Measurements from ENCODE around the gene CERCAM.
A peak's percentile ranks its signal among the peaks of the same experiment; 100 is the strongest.

Gene CERCAM

GRCh38 chr9:128431207-128431606 is 10.6 kb downstream of the CERCAM start:
- no peaks in the 10 kb centered on the region for H3K9me3 ChIP-seq (ENCODE audit: insufficient read depth, low read length)
- H3K9ac ChIP-seq (ENCODE audit: low read length): no peak overlapping the region
- H3K27ac ChIP-seq (ENCODE audit: low read depth, low read length): no peak overlapping the region
- no peaks in the 10 kb centered on the region for H3K79me2 ChIP-seq (ENCODE audit: insufficient read depth, low read length)
- no peaks in the 10 kb centered on the region for H4K20me1 ChIP-seq (ENCODE audit: low read depth, low read length)
- H3K4me2 ChIP-seq (ENCODE audit: low read depth, low read length, poor library complexity, severe bottlenecking): no peak overlapping the region
- no peak overlapping the region for H2AFZ ChIP-seq (ENCODE audit: low read depth, low read length, severe bottlenecking)
- no peaks in the 10 kb centered on the region for H3K9me2 ChIP-seq (replicated peaks; ENCODE audit: insufficient read depth, low read length)
- H3K36me3 ChIP-seq (ENCODE audit: low read length): no peaks in the 10 kb centered on the region
- no peak for TF ChIP-seq EZH2phosphoT487 (conservative IDR thresholded peaks at IDR 0.05; ENCODE audit: low read length)
- no peaks in the 10 kb centered on the region for H3F3A ChIP-seq (ENCODE audit: insufficient read depth)
- no peak overlapping the region for H3K4me3 ChIP-seq (ENCODE audit: insufficient read depth, low read length, poor library complexity, severe bottlenecking)
- no peaks in the 10 kb centered on the region for H3K27me3 ChIP-seq (ENCODE audit: low read length)

DNA sequence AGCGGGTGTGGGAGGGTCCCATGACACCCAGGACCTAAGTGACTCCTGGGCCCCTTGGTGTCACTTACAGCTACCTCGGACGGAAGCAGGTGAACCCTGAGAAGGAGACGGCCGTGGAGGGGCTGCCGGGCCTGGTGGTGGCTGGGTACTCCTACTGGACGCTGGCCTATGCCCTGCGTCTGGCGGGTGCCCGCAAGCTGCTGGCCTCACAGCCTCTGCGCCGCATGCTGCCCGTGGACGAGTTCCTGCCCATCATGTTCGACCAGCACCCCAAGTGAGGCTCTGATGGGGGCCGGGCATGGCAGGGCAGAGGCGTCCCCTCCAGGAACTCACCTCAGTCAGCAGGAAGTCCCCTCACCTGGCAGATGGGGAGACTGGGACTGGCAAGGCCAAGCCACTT is 13.7 kb downstream of the CERCAM start:
- H2AFZ ChIP-seq (ENCODE audit: low read depth, low read length, severe bottlenecking): no peak overlapping the region
- H4K20me1 ChIP-seq (ENCODE audit: low read depth, low read length): no peaks in the 10 kb centered on the region
- no peaks in the 10 kb centered on the region for H3F3A ChIP-seq (ENCODE audit: insufficient read depth)
- H3K27me3 ChIP-seq (ENCODE audit: low read length): no peaks in the 10 kb centered on the region
- no peak for TF ChIP-seq EZH2phosphoT487 (conservative IDR thresholded peaks at IDR 0.05; ENCODE audit: low read length)
- TF ChIP-seq, protein P1, sequence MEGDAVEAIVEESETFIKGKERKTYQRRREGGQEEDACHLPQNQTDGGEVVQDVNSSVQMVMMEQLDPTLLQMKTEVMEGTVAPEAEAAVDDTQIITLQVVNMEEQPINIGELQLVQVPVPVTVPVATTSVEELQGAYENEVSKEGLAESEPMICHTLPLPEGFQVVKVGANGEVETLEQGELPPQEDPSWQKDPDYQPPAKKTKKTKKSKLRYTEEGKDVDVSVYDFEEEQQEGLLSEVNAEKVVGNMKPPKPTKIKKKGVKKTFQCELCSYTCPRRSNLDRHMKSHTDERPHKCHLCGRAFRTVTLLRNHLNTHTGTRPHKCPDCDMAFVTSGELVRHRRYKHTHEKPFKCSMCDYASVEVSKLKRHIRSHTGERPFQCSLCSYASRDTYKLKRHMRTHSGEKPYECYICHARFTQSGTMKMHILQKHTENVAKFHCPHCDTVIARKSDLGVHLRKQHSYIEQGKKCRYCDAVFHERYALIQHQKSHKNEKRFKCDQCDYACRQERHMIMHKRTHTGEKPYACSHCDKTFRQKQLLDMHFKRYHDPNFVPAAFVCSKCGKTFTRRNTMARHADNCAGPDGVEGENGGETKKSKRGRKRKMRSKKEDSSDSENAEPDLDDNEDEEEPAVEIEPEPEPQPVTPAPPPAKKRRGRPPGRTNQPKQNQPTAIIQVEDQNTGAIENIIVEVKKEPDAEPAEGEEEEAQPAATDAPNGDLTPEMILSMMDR (IDR thresholded peaks at IDR 0.05; ENCODE audit: insufficient read depth, low read length, poor library complexity, severe bottlenecking): no peak
- no peaks in the 10 kb centered on the region for H3K36me3 ChIP-seq (ENCODE audit: low read length)
- no peaks in the 10 kb centered on the region for H3K9me2 ChIP-seq (replicated peaks; ENCODE audit: insufficient read depth, low read length)
- H3K9ac ChIP-seq (ENCODE audit: low read length): no peak overlapping the region
- no peak overlapping the region for H3K27ac ChIP-seq (ENCODE audit: low read depth, low read length)
- H3K4me3 ChIP-seq (ENCODE audit: insufficient read depth, low read length, poor library complexity, severe bottlenecking): no peak overlapping the region
- no peak overlapping the region for H3K4me2 ChIP-seq (ENCODE audit: low read depth, low read length, poor library complexity, severe bottlenecking)
- H3K79me2 ChIP-seq (ENCODE audit: insufficient read depth, low read length): no peaks in the 10 kb centered on the region
- no peaks in the 10 kb centered on the region for H3K9me3 ChIP-seq (ENCODE audit: insufficient read depth, low read length)

GRCh38 chr9:128435611-128436010 is 15.0 kb downstream of the CERCAM start:
- H3K9ac ChIP-seq (ENCODE audit: low read length): no peak overlapping the region
- H3K79me2 ChIP-seq (ENCODE audit: insufficient read depth, low read length): no peaks in the 10 kb centered on the region
- H3K9me2 ChIP-seq (replicated peaks; ENCODE audit: insufficient read depth, low read length): no peaks in the 10 kb centered on the region
- H3K27ac ChIP-seq (ENCODE audit: low read depth, low read length): no peak overlapping the region
- no peaks in the 10 kb centered on the region for H3F3A ChIP-seq (ENCODE audit: insufficient read depth)
- no peaks in the 10 kb centered on the region for H4K20me1 ChIP-seq (ENCODE audit: low read depth, low read length)
- H3K4me2 ChIP-seq (ENCODE audit: low read depth, low read length, poor library complexity, severe bottlenecking): no peak overlapping the region
- no peak overlapping the region for H2AFZ ChIP-seq (ENCODE audit: low read depth, low read length, severe bottlenecking)
- H3K27me3 ChIP-seq (ENCODE audit: low read length): no peaks in the 10 kb centered on the region
- no peaks in the 10 kb centered on the region for H3K9me3 ChIP-seq (ENCODE audit: insufficient read depth, low read length)
- H3K36me3 ChIP-seq (ENCODE audit: low read length): no peaks in the 10 kb centered on the region
- no peak for TF ChIP-seq EZH2phosphoT487 (conservative IDR thresholded peaks at IDR 0.05; ENCODE audit: low read length)
- TF ChIP-seq, protein P1 (IDR thresholded peaks at IDR 0.05; ENCODE audit: insufficient read depth, low read length, poor library complexity, severe bottlenecking): no peak
- H3K4me3 ChIP-seq (ENCODE audit: insufficient read depth, low read length, poor library complexity, severe bottlenecking): no peak overlapping the region

DNA sequence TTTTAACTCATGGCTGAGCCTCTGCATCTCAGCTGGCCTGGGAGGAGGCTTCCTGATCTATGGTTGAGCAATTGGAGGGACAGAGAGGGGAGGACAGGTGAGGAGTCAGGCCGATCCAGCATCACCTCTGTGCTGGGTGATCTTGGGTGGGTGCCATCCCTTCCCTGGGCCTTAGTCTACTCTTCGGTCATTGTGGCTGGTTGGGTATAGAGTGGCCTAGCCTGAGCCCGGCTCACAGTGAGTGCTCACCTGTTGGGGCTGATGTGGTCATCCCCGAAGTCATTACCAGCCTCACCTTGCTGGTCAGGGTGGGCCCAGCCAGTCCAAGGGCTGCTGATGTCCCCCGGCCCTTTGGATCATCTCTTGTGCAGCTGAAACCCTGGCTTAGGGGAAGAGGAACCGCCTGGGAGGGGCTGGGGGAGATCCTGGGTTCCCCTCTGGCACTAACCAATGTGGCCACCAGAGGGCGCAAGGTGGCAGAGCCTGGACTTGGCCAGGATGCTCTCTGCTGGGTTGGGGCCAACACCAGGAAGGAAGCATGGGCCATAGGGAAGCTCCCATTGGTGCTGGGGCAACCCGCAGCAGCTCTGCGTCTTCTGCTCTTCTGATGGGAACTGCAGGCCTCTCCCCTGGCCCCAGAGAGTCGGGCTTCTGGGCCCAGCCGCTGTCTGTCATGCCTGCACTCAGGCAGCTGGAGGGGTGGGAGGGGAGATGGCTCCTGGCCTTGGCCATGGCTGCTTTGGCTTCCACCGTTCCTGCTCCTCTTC is 17.9 kb downstream of the CERCAM start:
- no peaks in the 10 kb centered on the region for H3K79me2 ChIP-seq (ENCODE audit: insufficient read depth, low read length)
- no peaks in the 10 kb centered on the region for H3K9me3 ChIP-seq (ENCODE audit: insufficient read depth, low read length)
- H3K36me3 ChIP-seq (ENCODE audit: low read length): no peaks in the 10 kb centered on the region
- no peaks in the 10 kb centered on the region for H4K20me1 ChIP-seq (ENCODE audit: low read depth, low read length)
- no peak overlapping the region for H3K4me3 ChIP-seq (ENCODE audit: insufficient read depth, low read length, poor library complexity, severe bottlenecking)
- no peak overlapping the region for H3K27ac ChIP-seq (ENCODE audit: low read depth, low read length)
- no peak overlapping the region for H3K4me2 ChIP-seq (ENCODE audit: low read depth, low read length, poor library complexity, severe bottlenecking)
- TF ChIP-seq, protein P1 (IDR thresholded peaks at IDR 0.05; ENCODE audit: insufficient read depth, low read length, poor library complexity, severe bottlenecking): peak; percentile 97
- TF ChIP-seq EZH2phosphoT487 (conservative IDR thresholded peaks at IDR 0.05; ENCODE audit: low read length): no peak
- no peaks in the 10 kb centered on the region for H3K27me3 ChIP-seq (ENCODE audit: low read length)
- peak overlapping the region; percentile 10 for H2AFZ ChIP-seq (ENCODE audit: low read depth, low read length, severe bottlenecking)
- H3F3A ChIP-seq (ENCODE audit: insufficient read depth): no peaks in the 10 kb centered on the region
- H3K9me2 ChIP-seq (replicated peaks; ENCODE audit: insufficient read depth, low read length): no peaks in the 10 kb centered on the region
- no peak overlapping the region for H3K9ac ChIP-seq (ENCODE audit: low read length)
